G401 (cell line): ENCODE data around the gene LCN12. TPM values are rescaled to one million over a fixed set of nuclear protein-coding genes. Genes with fewer than 3 reads are reported as not detected.

Experiments used
- DNase-seq: peaks from one replicate; pipeline ENCODE4 v3.0.0-alpha.2; 2015; ENCODE audit warnings: low spot score
- in situ Hi-C: cut with HindIII; loops from 2 replicates; pipeline ENCODE4 v1.10.0; 2016; ENCODE audit warnings: low sequenced_read_pairs, mixed read lengths
- total RNA-seq: library from RNA; depleted of rRNA; stranded (reverse); fragments of >200 nt; shearing (Covaris generic); gene quantifications from 2 replicates; pipeline ENCODE4 v1.2.3, GENCODE V29; 2014

The LCN12 gene
- total RNA-seq, 1 experiment from 2014 or later, result not detected

DNA sequence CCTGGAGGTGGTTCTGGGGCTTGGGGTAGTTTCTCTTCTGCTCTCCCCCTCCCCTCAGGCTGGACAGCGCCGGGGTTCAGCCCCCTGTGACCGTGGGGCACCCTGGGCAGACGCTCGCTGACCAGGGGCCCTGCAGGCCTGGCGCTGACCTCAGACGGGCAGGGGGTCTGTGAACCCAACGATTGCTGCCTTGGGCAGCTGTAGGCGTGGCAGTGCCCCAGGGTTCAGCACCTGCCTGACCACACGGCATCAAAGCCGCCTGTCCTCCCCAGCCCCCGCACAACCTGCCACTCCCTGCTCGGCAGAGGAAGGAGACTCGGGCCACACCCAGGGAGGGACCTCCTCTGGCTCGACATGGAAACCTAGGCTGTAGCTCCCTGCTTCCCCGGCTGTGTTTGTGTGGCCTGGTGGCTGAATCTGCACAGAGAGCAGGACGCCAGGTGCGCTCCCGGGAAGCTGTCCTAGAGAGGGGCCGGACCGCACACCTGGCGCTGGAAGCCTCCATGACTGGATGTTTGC is 12.2 kb downstream of the LCN12 start:
- DNase-seq, result no peak
- in situ Hi-C loops, result no loop called here

DNA sequence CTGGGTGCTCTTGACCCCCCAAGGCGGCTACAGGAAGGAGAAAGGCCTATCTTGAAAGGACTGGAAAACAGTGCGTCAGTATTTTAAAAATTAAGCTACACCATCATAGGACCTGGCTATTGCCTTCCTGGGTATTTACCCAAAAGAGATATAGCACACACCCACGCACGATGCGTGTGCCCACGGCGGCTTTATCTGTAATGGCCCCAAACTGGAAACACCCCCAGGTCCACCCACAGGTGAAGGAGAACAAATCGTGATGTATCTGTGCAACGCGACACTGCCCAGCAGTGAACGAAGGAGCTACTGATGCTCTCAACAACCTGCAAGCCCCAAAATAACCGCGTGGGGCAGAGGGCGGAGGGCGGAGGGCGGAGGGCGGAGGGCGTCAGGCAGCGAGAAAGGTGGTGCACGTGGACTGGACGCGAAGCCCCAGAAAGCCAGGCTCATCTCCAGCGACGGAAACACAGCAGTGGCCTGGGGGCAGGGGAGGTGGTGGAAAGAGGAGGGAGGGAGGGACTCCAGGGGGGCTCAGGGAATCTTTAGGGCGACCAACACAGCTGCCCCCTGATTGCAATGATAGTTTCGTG is 12.9 kb downstream of the LCN12 start:
- DNase-seq, result no peak
- in situ Hi-C loops, result no loop called here

DNA sequence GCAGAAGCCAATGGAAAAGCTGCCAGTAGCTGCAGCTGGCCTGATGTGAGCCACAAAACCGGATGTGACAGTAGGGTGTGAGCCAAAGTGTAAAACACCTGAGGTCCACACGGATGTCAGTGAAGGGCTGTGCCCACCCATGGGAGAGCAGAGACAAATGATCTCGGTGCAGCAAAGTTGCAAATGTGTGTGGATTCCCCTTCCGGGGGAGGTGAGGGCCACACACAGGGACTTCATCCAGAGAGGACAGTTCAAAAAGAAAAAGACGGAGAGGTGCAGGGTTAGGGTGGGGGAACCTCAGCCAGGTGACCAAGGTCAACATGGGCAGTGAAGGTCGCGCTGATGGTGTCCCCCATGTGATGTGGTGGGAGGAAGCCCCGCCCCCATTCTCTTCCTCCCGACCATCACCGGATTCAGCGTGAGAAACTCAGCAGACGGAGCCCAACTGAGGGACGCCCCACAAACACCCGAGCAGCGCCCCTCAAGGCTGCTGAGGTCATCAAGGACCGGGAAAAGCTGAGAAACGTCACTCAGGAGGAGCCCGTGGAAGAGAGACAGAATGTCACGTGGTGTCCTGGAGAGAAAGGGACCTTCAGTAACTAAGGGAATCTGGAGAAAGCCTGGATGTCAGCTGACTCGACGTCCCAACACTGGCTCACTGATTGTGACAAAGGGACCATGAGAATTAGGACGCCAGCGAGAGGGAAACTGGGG is 13.9 kb downstream of the LCN12 start:
- in situ Hi-C loops, result no loop called here
- DNase-seq, result peak; percentile 47

DNA sequence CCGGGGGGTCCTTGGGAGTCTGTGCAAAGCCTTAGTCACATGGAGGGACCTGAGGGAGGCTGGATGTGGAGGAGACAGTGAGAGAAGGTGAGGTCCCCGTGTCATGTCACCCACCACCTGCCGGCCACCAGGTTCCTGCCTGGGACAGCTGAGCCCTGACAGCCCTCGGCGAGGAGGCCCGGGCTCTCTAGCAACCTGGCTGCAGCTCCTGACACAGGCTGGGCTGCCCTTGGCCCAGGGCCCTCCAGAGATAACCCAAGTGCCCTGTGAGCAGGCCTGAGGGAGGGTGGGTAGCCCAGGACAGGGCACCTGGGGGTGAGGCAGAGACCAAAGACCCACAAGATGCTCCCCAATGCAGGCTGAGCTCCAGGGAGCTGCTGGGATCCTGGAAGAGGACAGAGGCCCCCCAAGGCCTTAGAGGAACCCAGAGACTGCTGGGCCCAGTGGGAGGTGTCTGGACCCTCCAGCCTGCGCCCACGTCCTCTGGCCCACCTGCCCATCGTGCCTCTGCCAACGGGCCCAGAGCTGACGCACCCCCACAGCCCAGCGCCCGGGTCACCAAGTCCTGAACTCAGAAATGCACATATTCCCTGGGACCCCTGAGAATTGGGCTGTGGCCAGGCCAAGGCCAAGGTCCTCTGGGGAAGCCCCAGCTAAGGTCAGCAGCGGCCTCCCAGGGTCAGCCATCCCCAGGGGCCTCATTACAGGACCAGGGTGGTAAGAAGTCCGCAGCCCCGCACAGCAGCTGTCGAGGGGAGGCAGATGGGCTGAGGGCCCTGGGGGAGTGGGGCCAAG is 16.5 kb downstream of the LCN12 start:
- in situ Hi-C loops, result no loop called here

DNA sequence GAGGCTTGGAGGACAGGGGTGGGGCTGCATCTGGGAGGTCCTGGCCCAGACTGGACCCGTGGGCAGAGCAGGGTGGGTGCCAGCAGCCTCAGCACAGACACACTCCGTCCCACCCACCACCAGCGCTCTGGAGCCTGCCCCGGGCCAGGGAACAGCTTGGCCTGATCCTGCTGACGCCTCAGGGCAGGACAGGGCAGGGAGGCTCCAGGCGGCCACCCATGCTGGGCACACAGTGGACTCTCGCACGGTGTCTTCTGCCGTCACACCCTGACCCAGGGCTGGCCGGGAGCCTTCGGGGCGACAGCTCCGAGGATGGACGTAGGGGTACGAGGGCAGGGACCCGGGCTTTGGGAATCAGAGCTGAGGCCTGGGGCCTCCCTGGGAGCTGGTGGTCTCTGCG is 17.1 kb downstream of the LCN12 start:
- in situ Hi-C loops, result no loop called here
- no peak for DNase-seq

More for the DNA sequence above, 16.5 kb downstream of the LCN12 start:
- DNase-seq, result no peak

DNA sequence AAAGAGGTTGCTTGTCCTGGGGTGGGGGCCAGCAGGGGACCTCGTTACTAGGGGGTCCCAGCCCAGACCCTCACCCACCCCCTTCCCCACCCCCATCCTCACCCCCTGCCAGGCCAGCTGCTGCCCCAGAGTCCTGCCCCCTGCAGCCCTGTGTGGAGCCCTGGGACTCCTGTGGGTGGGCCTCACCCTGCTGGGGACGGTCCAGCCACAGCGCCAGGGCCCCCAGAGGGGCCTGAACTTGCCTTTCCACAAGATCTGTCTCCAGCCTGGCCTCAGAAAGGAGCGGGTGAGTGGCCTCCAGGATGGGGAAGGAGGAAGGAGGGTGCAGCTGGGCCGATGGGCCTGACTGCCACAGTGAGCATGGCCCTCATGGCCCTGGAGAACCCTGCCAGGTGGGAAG is 17.7 kb downstream of the LCN12 start:
- DNase-seq, result no peak
- in situ Hi-C loops, result no loop called here

DNA sequence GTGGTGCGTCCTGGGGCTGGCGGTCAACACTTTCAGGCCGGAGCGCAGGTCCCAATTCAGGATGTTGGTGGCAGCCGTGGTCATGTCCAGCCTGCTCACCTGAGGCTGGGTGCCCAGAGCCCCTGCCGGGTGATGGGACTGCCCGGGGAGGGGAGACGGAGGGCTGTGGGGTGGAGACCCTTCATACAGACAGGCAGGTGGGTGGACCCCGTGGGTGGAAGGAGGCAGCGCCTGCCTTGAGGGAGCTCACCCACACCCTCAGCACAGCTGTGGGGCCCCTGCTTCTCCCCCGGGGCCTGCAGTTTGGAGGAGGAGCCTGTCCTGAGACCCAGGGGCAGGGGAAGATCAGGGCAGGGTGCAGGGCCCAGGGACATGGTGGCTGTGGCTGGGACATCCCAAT is 18.3 kb downstream of the LCN12 start:
- DNase-seq, result no peak
- in situ Hi-C loops, result no loop called here

DNA sequence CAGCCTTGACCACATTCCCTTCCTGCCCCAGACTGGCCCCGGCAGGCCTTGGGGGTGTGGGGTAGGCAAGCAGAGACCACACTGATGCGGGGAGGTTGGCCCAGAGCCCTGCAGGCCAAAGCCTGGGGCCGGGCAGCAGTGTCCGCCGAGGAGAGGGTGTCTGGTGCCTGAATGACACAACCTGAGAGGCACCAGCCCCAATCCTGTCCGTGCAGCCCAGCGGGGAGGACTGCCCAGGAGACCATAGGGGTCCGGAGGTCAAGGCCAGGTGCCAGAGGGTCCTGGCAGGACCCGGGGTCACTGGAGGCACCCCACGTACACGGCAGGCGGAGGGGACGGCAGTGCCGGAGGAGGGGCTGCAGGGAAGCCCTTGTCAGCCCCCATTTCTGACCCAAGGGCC is 19.7 kb downstream of the LCN12 start:
- in situ Hi-C loops, result no loop called here

DNA sequence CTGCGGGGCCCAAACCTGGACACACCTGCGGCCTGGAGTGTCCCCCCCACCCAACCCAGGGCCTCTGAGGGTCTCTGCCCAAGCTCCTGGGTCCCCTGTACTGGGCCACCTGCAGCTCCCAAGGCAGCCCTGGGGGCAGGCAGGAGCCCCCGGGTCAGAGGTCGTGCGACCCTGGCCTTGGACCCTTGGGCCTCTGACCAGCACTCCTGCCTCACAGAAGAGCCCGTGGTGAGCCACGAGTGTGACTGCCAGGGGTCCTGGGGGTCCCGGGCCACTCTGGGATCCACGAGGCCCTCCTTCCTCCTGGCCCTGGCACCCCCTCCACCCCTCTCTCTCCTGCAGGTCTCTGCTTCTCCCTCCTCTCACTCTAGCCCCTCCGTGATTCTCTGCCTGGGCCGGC is 20.3 kb downstream of the LCN12 start:
- in situ Hi-C loops, result no loop called here
- DNase-seq, result no peak

More for the DNA sequence above, 19.7 kb downstream of the LCN12 start:
- DNase-seq, result no peak

DNA sequence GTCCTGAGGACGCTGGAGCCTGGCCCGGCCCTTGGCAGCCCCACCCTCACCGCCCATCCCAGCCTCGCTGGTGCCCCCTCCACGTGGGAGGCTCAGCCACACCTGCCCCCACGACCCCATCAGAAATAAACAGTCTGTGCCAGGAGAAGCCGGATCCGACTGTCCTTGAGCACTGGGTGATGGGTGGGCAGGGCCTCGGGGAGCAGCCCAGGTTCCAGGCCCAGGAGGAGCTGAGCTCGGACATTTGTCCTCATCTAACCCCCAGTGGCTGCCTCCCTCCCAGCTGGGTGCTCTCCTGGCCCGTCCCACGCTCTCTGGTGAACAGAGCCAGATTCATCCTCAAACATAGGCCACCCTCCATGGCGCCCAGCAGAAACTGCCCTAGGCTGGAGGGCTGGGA is 20.7 kb downstream of the LCN12 start:
- no peak for DNase-seq
- in situ Hi-C loops, result no loop called here

DNA sequence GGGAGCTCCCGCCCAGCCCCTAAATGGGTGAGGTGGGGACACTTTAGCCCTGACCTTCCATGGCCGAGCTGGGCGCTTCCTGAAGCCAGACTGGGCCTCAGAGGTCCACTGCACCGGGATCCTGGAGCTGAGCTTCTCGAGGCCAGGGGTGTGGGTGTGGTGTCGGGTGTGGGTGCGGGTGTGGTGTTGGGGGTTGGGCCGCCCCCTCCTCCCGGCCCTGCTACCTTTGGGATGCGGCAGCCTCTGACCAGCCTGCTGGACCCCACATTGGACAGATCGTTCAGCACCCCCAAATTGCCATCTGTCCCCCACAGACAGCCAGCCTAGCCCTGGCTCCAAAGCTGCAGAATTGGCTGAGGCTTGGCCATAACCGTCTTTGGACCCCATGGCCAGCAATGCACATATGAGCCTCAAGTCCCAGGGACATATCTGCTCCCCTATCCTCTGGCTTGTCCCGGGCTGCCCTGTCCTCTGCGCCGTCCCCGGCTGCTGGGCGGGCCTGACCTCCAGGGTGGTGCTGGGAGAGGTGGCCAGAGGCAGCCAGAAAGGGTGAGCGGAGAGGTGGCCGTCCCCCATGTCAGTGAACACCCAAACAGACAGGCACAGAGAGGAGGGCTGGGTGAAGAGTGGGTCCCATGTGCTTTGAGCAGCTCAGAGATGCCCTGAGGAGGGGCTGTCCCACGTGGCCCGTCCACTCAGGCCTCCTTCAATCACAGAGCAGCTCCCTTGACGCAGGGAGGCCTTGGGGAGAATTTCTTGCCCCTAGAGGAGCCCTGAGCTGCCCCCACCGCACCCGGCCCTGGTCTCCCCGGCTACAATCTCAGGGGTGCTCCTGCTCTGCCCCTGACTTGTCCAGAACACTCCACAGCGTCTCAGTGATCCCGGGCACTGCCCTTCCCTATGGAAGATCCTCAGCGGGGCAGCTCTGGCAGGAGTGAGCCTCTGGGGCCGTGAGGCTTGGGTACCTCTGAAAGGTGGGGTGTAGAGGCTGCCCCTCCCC is 21.8 kb downstream of the LCN12 start:
- in situ Hi-C loops, result no loop called here

DNA sequence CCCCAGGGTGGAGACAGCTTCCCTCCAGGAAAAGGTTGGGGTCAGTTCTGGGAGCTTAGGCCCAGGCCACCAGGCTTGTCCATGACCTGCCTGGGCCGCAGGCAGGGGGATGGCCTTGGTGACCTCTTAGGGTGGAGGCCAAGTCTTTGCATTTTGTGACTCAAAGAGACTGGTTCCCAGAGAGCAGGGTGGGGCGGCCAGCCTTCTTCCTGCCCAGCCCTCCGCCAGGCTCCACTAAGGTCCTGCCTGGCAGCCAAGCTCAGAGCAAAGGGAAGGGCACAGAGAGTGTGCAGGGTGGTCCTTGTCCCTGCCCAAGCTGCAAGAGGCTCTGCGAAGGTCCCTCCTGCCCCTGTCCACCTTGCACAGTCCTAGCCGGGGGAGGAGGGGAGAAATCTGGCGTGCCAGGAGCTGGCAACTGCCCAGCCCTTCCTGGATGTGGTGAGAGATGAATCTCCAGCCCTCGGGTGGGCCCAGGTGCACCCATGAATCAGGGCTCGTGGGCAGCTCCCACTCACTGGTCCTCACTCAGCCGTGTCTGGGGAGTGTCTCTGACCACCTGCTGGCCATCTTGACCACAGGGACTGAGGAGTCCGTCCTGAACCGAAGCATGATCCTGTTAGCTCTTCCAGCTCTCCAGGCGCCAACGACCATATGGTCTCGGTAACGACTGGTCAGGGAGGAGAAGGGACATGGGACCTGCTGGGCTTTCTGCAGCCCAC is 22.9 kb downstream of the LCN12 start:
- peak; percentile 56 for DNase-seq

More for the DNA sequence above, 21.8 kb downstream of the LCN12 start:
- no peak for DNase-seq

DNA sequence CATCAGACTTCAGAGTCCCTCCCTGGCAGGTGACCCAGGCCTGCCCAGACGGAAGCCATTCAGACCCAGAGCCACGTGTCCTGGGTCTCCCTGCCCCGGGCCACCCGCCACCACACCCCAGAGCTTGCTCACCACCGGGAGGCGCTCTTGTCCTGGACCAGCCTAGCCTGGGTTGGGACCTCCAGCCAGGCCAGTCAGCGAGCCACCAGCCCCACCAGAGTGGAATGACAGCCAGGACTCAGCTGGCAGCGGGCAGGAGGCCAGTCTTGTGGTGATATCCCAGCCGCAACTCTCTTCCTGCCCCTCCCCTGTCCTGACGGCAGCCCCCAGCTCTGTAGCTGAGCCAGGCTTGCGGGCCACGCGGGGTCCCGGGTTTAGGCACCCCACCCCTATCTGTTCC is 23.6 kb downstream of the LCN12 start:
- in situ Hi-C loops, result no loop called here

More for the DNA sequence above, 22.9 kb downstream of the LCN12 start:
- in situ Hi-C loops, result no loop called here

DNA sequence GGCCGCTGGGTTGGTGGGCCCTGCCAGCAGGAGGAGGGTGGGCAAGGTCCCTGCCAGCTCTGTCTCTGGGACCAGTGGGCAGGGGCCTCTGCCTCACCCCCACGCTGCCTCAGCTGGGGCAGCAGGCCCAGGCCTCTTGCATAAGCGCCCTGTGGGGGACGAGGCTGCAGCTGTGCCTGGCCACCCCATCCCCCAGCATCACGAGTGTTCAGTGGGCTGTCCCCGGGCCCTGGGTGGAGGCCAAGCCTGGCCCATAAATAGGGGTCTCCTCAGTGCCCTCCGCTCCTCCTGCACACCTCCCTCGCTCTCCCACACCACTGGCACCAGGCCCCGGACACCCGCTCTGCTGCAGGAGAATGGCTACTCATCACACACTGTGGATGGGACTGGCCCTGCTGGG is 25.1 kb downstream of the LCN12 start, which contains the start of gene PTGDS:
PTGDS (plus strand) TSS at position 282 of the 400 bp plus-strand sequence; CDS start at position 357, 75 bp downstream.
- in situ Hi-C loops, result no loop called here

More for the DNA sequence above, 23.6 kb downstream of the LCN12 start:
- peak; percentile 77 for DNase-seq

DNA sequence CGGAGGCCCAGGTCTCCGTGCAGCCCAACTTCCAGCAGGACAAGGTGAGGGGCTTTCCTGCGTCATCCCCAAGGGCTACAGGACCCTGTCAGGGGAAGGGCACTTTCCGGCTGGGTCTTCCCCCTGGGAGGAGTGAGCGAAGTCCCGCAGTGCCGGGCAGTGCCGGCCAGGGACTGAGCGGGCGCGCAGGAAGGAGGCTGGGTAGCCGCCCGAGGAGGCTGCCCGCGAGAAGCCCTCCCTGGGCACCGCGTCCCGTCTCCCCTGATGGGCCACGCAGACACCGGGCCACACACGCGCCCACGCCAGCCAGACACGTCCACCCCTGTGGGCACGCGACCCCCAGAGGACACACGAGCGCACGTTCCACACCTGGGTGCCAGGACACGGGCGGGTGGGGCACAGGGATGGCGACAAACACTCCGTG is 25.6 kb downstream of the LCN12 start:
- no peak for DNase-seq
- in situ Hi-C loops, result no loop called here

More for the DNA sequence above, 25.1 kb downstream of the LCN12 start, which contains the start of gene PTGDS:
- DNase-seq, result peak; percentile 45

DNA sequence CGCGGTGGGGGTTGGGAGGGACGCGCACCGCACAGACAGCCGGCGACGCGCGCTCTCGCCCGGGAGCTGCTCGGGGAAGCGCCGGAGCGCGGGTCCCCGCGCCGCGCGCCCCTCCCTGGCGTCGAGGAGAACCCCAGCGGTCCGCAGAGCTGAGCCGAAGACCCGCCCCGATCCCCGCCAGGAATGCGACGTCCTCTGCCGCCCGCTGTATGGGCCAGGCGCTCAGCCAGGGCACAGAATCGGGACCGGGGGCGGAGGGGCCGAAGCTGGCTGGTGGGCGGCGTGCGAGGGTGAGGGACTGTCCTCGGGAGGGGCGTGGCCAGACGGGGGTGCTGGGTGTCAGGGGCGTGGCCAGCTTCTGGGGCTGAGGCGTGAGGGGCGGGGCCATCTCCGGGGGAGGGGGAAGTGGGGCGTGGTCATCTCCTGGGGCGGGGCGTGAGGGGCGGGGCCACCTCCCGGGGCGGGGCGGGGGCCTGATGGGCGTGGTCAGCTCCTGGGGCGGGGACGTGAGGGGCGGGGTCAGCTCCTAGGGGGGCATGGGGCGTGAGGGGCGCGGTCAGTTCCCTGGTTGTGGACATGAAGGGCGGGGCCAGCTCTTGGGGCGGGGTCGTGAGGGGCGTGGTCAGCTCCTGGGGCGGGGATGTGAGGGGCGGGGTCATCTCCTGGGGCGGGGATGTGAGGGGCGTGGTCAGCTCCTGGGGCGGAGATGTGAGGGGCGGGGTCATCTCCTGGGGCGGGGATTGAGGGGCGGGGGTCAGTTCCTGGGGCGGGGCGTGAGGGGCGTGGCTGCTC is 26.2 kb downstream of the LCN12 start:
- in situ Hi-C loops, result no loop called here
- DNase-seq, result peak; percentile 53

DNA sequence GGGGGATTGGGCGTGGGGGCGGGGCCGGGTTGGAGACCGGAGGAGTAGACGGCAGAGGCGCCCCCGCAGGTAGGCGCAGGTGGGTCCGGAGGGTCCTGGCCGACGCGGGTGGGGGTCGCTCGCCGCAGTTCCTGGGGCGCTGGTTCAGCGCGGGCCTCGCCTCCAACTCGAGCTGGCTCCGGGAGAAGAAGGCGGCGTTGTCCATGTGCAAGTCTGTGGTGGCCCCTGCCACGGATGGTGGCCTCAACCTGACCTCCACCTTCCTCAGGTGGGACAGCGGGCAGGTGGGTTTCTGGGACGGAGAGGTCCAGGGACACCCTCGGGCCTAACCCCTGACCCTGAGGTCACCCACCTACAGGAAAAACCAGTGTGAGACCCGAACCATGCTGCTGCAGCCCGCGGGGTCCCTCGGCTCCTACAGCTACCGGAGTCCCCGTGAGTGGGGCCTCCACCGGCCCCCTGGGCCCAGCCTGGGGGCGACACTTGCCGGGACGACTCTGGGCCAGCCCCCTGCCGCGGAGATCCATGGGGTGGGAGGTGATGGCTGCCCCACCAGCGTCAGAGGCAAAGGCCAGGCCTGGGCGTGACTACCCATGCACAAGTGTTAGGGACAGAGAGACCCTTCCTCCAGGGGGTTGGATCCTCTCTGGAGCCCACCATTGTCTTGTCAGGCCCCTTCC is 26.9 kb downstream of the LCN12 start:
- DNase-seq, result no peak
- in situ Hi-C loops, result no loop called here
